Stomach (tissue), 4 donors: ENCODE data around the gene DLG5.

Experiments used
- POLR2A ChIP-seq, 4 donors: fragments of 450-650 bp; IDR thresholded peaks; one replicate each; pipeline ENCODE4 v1.6.1; 2016; ENCODE audit warnings: antibody characterized with exemption in 4 of 4, control low read depth in 2 of 4, mild to moderate bottlenecking in 1 of 4, moderate library complexity in 1 of 4
- TF ChIP-seq, protein P1 (sequence below), 7 experiments: fragments of 450-650 bp in 4 of 7; fragments of 200-600 bp in 3 of 7; sonication (generic) in 3 of 7; IDR thresholded peaks; one replicate each; pipeline ENCODE4 v1.5.1; 2016 to 2019; ENCODE audit warnings: antibody characterized with exemption in 7 of 7, control low read depth in 2 of 7, mild to moderate bottlenecking in 1 of 7

DNA sequence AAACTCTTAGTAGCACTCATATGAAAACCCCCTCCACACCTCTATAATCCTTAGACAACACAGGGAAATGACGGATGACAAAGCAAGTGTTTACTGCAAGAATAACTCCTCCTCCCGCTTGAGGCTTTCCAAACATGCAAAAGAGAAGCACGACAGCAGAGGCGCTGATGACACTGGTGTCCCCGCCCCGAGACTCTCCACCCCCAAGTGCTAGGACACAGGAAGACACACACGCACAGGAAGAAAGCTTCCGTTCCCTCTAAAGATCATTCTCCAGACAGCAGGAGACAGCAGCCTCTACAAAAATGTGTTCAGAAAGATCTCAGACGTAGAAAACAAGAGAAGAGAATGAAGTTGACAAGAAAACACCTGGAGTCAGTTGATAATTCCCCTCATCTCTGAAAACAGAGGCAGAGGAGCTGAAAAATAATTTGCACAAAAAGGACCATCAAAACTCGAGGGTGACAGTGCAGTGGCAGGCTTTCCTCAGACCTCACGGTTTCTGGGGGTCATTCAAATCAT, 90.2 kb downstream of the DLG5 start:
- TF ChIP-seq, protein P1, sequence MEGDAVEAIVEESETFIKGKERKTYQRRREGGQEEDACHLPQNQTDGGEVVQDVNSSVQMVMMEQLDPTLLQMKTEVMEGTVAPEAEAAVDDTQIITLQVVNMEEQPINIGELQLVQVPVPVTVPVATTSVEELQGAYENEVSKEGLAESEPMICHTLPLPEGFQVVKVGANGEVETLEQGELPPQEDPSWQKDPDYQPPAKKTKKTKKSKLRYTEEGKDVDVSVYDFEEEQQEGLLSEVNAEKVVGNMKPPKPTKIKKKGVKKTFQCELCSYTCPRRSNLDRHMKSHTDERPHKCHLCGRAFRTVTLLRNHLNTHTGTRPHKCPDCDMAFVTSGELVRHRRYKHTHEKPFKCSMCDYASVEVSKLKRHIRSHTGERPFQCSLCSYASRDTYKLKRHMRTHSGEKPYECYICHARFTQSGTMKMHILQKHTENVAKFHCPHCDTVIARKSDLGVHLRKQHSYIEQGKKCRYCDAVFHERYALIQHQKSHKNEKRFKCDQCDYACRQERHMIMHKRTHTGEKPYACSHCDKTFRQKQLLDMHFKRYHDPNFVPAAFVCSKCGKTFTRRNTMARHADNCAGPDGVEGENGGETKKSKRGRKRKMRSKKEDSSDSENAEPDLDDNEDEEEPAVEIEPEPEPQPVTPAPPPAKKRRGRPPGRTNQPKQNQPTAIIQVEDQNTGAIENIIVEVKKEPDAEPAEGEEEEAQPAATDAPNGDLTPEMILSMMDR (IDR thresholded peaks at IDR 0.05), result no peak
- no peak for TF ChIP-seq POLR2A (IDR thresholded peaks at IDR 0.05)
